ENCODE results near the gene INPP5K.

Gene INPP5K

DNA sequence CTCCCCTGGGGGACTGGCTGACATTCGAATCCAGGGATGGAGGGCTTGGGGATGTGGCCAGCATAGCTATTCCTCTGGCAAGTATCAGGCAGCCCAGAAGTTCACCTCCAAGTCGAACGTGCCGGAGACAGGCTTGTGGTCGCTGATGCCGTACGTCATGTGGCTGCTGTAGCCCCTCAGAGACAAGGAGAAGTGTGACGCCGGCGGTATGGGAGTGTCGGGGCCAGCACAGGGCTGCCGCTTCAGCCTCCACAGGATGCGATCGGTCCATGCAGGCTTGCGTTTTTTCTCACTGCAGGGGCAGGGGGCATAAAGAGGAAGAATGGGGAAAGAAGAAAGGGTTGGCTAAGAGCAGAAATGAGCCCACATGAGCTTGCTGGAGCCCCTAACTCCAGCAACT lies 18.6 kb downstream of the INPP5K start (continued):
- no peak for TF ChIP-seq ISL1 (CRISPR knock-in tag; IDR thresholded peaks at IDR 0.05)

DNA sequence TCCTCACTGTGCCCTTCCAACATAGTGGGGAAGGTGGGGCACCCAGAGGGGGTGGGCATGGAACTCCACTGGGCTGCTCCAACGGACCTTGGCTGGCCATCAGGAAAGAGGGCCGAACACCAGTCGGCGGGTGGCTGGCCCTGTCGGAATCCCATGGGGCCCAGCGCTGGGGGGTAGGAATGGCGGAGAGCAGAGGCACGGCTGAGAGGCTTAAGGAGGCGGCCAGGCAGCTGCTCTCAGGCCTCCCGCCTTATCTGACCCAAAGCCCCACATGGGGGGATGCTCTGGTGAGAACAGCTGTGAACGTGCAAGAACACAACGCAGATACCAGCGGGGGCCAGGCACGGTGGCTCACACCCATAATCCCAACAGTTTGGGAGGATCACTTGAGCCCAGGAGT lies 19.5 kb downstream of the INPP5K start:
- no peak for TF ChIP-seq ZNF70 (CRISPR knock-in tag; IDR thresholded peaks at IDR 0.05)
- no peak for TF ChIP-seq SNAI2 (CRISPR knock-in tag; IDR thresholded peaks at IDR 0.05)
- TF ChIP-seq, protein P1, sequence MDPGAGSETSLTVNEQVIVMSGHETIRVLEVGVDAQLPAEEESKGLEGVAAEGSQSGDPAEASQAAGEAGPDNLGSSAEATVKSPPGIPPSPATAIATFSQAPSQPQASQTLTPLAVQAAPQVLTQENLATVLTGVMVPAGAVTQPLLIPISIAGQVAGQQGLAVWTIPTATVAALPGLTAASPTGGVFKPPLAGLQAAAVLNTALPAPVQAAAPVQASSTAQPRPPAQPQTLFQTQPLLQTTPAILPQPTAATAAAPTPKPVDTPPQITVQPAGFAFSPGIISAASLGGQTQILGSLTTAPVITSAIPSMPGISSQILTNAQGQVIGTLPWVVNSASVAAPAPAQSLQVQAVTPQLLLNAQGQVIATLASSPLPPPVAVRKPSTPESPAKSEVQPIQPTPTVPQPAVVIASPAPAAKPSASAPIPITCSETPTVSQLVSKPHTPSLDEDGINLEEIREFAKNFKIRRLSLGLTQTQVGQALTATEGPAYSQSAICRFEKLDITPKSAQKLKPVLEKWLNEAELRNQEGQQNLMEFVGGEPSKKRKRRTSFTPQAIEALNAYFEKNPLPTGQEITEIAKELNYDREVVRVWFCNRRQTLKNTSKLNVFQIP (CRISPR knock-in tag; IDR thresholded peaks at IDR 0.05; ENCODE audit: borderline replicate concordance, low read depth), result no peak
- TF ChIP-seq, protein P2, sequence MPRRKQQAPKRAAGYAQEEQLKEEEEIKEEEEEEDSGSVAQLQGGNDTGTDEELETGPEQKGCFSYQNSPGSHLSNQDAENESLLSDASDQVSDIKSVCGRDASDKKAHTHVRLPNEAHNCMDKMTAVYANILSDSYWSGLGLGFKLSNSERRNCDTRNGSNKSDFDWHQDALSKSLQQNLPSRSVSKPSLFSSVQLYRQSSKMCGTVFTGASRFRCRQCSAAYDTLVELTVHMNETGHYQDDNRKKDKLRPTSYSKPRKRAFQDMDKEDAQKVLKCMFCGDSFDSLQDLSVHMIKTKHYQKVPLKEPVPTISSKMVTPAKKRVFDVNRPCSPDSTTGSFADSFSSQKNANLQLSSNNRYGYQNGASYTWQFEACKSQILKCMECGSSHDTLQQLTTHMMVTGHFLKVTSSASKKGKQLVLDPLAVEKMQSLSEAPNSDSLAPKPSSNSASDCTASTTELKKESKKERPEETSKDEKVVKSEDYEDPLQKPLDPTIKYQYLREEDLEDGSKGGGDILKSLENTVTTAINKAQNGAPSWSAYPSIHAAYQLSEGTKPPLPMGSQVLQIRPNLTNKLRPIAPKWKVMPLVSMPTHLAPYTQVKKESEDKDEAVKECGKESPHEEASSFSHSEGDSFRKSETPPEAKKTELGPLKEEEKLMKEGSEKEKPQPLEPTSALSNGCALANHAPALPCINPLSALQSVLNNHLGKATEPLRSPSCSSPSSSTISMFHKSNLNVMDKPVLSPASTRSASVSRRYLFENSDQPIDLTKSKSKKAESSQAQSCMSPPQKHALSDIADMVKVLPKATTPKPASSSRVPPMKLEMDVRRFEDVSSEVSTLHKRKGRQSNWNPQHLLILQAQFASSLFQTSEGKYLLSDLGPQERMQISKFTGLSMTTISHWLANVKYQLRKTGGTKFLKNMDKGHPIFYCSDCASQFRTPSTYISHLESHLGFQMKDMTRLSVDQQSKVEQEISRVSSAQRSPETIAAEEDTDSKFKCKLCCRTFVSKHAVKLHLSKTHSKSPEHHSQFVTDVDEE (CRISPR knock-in tag; IDR thresholded peaks at IDR 0.05), result no peak
- TF ChIP-seq ZFP3 (CRISPR knock-in tag; IDR thresholded peaks at IDR 0.05), result no peak
- no peak for ATAC-seq

DNA sequence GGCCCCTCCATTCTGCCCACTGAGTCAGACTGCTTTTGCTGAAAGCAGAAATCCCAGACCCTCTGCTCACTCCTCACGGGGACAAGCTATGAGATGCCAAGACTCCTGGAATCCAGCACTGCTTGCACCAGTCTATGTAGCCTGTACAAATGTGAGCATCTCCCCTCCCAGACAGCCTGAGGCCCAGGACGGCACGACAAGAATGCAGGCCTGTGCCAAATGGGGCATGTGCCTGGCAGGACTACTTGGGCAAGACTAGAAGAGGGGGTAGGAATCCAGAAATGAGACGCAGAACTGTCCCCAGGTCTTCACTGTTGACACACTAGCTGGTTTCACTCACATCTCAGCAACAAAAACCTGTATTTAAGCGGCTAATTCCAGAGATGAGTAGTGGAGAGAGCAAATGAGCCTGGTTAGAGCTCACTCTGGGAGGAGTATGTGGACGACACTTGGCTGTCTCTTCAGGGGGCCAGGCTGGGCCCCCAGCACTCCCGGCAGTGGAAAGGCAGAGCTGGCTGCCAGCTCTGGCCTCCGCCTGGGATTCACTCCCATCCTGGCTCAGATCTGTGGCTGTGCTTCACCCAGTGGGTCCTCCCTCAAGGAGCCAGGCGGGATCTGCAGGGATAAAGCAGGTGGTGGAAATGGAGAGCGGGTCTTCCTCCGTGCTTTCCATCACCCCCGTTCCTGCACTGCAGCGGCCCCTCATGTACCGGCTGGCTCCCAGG lies 21.0 kb downstream of the INPP5K start:
- ATAC-seq, result peak; percentile 65
- TF ChIP-seq TOX (CRISPR knock-in tag; IDR thresholded peaks at IDR 0.05; ENCODE audit: borderline replicate concordance), result no peak
- TF ChIP-seq, protein P3, sequence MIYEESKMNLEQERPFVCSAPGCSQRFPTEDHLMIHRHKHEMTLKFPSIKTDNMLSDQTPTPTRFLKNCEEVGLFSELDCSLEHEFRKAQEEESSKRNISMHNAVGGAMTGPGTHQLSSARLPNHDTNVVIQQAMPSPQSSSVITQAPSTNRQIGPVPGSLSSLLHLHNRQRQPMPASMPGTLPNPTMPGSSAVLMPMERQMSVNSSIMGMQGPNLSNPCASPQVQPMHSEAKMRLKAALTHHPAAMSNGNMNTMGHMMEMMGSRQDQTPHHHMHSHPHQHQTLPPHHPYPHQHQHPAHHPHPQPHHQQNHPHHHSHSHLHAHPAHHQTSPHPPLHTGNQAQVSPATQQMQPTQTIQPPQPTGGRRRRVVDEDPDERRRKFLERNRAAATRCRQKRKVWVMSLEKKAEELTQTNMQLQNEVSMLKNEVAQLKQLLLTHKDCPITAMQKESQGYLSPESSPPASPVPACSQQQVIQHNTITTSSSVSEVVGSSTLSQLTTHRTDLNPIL (CRISPR knock-in tag; IDR thresholded peaks at IDR 0.05; ENCODE audit: low read depth), result no peak
- no peak for TF ChIP-seq PPARA (CRISPR knock-in tag; IDR thresholded peaks at IDR 0.05; ENCODE audit: borderline replicate concordance)

DNA sequence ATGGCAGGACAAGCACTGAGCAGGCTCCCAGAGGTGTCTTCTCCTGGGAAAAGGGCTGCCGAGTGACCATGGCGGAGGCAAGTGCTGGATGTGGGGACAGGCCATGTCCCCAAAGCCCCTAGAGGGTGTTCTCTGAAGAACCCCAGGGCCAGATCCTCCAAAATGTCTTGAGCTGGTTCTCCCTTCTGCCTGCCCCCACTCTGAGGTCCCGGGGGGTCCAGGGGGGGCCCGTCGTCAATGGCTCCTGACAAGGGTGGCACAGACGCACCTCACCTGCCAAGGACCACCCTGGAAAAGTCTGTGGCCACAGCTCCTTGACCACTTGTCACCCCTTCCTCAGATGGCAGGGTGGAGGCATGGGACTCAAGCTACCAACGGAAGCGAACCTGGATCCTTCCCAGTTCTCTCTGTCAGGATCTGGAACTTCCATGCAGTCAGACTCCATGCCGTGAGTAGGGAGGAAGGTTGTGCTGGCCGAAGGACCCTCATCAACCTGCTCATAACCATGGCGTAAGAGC lies 21.6 kb downstream of the INPP5K start:
- TF ChIP-seq ZNF70 (CRISPR knock-in tag; IDR thresholded peaks at IDR 0.05) (no peak), ISL1 (CRISPR knock-in tag; IDR thresholded peaks at IDR 0.05) (no peak), BACH2 (CRISPR knock-in tag; IDR thresholded peaks at IDR 0.05; ENCODE audit: borderline replicate concordance) (no peak), ESRRG (CRISPR knock-in tag; IDR thresholded peaks at IDR 0.05) (no peak), TCF4 (CRISPR knock-in tag; IDR thresholded peaks at IDR 0.05; ENCODE audit: borderline replicate concordance) (no peak), CSDC2 (CRISPR knock-in tag; IDR thresholded peaks at IDR 0.05) (no peak), ZNF565 (CRISPR knock-in tag; conservative IDR thresholded peaks at IDR 0.05; ENCODE audit: low read depth) (no peak), PPARA (CRISPR knock-in tag; IDR thresholded peaks at IDR 0.05; ENCODE audit: borderline replicate concordance) (no peak), RARB (CRISPR knock-in tag; IDR thresholded peaks at IDR 0.05) (no peak), ARNTL (CRISPR knock-in tag; IDR thresholded peaks at IDR 0.05; ENCODE audit: borderline replicate concordance, low read depth) (no peak), ZNF8 (CRISPR knock-in tag; IDR thresholded peaks at IDR 0.05) (no peak), GLIS3 (CRISPR knock-in tag; IDR thresholded peaks at IDR 0.05) (no peak), ZC3H10 (CRISPR knock-in tag; IDR thresholded peaks at IDR 0.05) (no peak), OSR1 (CRISPR knock-in tag; IDR thresholded peaks at IDR 0.05) (no peak)
- TF ChIP-seq, protein P4, sequence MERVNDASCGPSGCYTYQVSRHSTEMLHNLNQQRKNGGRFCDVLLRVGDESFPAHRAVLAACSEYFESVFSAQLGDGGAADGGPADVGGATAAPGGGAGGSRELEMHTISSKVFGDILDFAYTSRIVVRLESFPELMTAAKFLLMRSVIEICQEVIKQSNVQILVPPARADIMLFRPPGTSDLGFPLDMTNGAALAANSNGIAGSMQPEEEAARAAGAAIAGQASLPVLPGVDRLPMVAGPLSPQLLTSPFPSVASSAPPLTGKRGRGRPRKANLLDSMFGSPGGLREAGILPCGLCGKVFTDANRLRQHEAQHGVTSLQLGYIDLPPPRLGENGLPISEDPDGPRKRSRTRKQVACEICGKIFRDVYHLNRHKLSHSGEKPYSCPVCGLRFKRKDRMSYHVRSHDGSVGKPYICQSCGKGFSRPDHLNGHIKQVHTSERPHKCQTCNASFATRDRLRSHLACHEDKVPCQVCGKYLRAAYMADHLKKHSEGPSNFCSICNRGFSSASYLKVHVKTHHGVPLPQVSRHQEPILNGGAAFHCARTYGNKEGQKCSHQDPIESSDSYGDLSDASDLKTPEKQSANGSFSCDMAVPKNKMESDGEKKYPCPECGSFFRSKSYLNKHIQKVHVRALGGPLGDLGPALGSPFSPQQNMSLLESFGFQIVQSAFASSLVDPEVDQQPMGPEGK (CRISPR knock-in tag; IDR thresholded peaks at IDR 0.05; ENCODE audit: borderline replicate concordance), result no peak
- TF ChIP-seq, protein P5, sequence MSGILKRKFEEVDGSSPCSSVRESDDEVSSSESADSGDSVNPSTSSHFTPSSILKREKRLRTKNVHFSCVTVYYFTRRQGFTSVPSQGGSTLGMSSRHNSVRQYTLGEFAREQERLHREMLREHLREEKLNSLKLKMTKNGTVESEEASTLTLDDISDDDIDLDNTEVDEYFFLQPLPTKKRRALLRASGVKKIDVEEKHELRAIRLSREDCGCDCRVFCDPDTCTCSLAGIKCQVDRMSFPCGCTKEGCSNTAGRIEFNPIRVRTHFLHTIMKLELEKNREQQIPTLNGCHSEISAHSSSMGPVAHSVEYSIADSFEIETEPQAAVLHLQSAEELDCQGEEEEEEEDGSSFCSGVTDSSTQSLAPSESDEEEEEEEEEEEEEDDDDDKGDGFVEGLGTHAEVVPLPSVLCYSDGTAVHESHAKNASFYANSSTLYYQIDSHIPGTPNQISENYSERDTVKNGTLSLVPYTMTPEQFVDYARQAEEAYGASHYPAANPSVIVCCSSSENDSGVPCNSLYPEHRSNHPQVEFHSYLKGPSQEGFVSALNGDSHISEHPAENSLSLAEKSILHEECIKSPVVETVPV (CRISPR knock-in tag; IDR thresholded peaks at IDR 0.05), result no peak
- ATAC-seq, result no peak
